Ureter (tissue), 1 donor: ENCODE measurements around the gene MINDY4. TPM values are rescaled to one million over a fixed set of nuclear protein-coding genes. Genes with fewer than 3 reads are reported as not detected.

Experiments
- DNase-seq: peaks from one replicate; pipeline ENCODE4 v3.0.0-alpha.2; 2020; ENCODE audit warnings: low spot score
- total RNA-seq: library from RNA; stranded (reverse); gene quantifications from one replicate; pipeline ENCODE4 v1.2.4, GENCODE V29; 2023
- donor health status: DM: yes; HTN: yes; CAD: no.

MINDY4 gene
- total RNA-seq, 1 donor from 2014 or later: 16.8 TPM

DNA sequence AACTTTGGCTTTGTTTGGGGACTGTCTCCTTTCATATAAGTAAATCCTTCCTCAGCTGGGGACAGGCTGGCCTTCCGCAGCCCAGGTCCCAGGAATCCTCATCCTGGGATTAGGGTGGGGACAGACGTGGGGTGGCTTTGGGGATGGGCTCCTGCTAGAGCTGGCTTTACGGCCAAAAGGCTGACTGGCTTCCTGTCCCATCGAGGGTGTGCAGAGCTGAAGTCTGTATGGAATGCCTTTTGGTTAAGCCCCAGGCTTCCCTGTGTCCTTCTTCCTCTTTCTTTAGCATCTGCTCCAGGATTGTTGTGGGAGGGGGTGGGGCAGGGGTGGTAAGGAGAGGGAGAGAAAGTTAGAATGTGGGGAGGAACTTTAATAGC is 81.1 kb downstream of the MINDY4 start:
- DNase-seq: no peak

DNA sequence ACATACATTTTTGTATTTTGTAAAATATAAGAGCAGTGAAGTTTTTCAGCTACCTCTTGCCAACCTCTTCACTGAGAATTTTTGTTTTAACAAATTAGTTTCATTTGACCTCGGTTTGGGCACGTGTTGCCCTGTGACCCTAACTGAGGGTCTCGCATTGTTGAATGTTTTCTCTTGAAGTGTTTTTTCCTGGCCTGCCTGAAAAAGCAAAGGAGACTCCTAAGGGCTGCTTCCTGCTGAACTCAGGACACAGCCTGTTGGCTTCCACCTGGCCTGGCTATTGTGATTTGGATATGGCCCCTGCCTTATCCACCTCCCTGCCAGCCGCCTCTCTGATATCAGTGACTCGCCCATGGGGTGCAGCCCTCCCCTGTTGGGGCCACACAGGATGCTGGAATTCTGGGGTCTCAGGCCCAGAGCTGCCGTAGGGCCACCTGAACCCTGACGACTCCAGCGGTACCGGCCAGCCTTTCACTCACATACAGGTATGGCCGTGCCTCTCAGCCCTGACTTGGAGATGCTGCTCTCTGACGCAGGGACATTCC is 81.6 kb downstream of the MINDY4 start:
- no peak for DNase-seq

DNA sequence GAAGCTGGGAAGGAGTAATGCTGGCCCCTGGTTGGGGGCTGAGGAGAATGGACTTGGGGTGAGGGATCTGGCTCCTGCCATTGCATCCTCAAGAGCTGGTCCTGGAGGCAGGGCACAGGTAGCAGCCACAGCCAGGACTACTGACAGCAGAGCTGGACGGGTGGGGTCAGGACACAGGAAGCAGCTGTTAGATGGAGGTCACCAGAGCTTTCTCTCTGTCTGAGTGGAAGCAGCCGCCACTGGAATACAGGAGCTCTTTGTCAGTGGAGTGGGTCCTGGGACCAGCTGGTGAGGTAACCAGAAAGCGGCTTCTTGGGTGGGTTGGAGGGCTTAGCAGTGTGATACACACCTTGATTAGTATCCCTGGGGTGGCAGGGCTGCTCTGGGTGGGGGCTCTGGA is 82.4 kb downstream of the MINDY4 start:
- no peak for DNase-seq

DNA sequence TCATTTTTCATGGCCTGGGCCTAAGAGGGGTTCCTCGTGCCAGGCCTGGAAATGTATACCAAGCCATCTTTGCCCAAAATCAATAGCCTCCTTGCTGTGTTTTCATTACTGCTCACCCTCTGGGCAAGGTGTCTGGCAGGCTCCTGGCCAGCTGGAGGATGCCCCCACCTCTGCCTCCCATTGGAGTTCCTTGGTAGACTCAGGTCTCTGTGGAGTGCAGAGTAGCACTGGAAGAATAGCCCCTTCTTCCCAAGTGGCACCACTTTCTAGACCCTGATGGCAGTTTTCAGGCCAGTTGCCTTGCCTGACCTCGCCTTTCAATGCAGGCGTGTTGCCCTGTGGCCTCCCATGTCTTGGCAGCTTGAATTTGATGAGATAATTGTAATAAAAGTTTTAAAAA is 84.7 kb downstream of the MINDY4 start:
- no peak for DNase-seq

DNA sequence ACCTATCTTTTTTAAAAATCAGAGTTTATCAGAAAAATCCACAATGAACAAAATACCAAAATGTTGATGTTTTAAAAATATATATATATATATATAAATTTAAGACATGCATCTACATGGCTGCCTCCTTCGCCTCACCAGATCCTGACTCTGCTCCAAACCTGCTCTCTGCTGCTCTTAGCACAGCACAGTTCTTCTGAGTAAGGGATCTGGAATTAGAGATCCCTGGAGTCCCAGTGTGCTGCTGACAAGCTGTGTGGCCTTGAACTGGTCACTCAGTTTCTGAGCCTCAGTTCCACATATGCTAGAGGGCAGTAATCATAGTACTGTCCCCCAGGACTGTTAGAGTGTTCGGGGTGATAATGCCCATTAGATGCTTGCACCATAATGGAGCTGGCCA is 87.4 kb downstream of the MINDY4 start:
- no peak for DNase-seq

DNA sequence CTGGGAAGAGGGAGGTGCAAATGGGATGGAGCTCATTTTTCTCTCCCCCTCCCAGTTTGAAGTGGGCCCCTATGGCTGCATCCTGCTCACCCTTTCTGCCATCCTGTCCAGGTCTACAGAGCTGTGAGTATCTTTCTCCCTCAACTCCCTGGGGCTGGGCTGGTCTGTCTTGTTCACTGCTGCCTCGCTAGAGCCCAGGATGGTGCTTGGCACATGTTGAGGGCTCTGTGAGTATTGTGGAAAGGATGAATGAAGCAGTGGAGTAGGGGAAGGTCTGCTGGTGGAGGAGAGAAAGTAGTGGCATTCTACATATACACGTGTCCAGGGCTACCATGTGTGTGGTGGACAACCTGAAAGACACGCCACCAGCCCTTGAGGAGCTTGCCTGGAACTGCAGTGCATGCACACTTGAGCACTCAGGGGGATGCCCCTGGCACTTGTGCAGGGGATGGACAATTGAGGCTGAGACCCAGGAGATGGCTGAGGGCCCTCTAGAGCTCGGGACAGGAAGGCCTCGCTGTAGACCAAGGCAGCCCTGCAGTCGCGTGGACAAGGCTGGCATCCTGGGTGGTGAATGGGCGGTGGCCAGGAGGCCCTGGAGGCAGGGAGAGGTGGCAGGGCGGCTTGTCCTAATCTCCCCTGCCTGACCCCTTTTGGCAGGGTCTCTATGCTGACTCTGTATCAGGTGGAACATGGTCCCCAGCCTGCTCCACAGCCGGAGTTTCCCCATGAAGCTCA is 88.2 kb downstream of the MINDY4 start:
- no peak for DNase-seq

DNA sequence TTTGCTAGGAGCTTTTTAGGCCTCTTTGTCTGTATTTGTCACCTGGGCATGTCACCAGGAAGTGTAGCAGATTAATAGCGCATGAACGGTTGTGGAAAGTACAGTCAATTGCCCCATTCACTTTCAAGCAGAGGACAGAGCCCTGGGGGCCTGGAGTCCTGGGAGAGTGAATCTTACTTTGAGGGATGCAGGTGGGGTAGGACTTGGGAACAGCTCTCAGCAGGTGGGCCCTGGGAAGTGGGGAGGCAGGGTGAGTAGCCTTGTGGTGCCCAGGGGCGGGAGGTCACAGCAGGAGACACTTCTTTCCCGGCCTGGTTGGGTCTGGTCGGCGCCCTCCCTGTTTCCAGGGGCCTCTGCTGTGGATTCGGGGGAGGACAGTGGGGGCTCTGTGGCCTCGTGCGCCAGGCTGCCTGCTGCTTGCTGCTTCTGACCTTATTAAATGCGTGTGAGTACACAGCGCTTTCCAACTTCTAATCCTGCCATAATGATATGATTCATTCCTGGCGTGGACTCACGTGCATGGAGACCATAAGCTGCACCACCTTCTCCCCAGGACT is 88.8 kb downstream of the MINDY4 start:
- no peak for DNase-seq

DNA sequence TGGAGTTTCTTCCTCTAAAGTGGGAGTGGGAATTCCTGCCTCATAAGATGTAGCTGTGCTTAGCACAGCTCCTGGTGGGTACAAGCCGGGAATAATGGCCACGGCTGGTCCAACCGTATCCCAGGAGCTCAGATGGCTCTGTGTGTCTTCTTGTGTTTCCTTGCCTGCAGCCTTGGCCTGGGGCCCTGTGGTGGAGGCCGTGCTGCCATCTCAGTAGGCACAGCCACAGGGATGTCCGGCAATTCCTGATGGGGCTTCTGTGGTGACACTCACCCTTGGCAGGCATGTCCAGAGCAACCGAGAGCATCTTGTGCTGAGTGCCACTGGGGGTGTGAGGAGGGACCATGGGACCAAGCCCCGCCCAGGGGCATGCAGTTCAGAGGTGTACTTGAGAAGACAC is 90.4 kb downstream of the MINDY4 start:
- DNase-seq: no peak

DNA sequence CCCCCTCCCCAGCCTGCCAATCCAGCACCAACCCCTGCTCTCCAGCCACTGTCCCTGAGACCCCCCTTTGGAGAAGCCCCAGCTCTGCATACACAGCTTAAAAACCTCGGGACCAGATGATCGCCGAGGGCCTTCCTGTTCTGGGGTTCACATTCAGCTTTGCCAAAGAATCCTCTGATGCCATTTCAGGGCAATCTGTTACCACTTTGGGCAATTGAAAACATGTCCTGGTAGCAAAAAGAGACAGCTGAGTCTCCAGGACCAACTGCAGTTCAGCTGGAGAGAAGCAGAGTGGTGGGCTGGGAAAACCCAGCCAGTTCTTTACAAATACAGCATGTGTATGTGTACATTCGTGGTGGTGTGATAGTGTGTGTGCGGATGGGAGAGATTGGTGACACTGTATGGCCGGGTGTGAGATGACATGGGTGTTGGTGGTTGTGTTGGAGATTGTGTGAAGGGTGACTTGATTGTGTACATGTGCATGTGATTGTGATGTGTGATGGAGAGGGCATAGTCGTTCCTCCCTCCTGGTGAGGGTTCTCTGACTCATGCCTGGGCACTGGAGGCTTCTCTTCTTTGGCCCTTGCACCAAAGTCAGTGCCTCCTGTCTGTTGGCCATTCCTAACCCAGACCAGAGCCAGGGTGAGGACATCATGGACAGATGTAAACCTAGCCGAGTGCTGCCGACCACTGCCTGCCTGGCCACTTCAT is 91.9 kb downstream of the MINDY4 start:
- no peak for DNase-seq

DNA sequence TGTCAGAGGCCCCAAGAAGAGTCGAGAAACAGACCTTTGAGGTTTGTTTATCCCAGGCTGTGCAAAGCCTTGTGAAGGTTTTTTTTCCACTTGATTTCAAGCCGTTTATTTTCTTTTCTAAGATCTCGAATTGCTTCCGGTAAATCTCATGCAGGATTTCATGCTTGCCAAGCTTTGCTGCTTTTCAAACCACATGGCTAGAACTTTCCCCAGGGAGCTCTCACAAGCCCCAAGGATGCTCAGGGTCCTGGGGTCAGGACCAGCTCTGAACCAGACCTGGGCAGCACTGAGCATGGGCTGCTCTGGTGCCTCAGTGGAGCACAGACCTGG is 92.5 kb downstream of the MINDY4 start:
- DNase-seq: no peak

DNA sequence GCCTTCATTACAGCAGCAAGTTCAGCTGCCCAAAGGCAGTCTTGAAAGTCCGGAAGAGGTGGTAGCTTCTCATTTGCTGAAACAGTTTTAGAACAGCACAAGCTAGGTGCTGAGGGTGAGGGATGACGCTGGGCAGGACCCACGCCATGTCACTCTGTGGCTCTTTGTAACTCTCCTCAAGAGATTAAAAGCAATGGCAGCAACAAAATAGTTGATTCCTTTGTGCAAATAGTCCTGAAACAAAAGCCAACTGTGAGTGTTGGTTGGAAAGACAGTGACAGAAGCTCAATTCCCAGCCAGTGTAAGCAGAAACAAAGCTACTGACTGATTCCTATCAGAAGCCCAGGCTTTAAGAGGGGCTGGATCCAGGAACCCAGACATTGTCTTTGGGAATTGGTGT is 92.9 kb downstream of the MINDY4 start:
- DNase-seq: no peak

DNA sequence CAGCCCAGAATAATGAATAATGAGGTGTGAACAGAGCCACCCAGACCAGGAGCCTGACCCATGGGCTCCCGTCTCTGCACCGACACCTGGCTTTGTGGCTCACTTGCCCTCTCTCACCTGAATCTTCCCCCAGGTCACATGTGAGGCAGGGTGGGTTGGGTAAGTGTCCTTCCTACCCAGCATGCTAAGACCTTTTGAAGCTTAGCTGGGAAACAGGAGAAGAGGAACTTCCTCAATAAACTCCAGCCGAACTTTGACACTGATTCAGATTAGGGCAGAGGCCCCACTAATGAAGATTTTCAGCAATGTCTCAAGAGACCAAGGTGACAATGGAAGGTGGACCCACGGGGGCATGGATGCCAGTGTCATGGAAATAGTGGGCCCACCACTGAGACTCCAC is 93.9 kb downstream of the MINDY4 start:
- no peak for DNase-seq

DNA sequence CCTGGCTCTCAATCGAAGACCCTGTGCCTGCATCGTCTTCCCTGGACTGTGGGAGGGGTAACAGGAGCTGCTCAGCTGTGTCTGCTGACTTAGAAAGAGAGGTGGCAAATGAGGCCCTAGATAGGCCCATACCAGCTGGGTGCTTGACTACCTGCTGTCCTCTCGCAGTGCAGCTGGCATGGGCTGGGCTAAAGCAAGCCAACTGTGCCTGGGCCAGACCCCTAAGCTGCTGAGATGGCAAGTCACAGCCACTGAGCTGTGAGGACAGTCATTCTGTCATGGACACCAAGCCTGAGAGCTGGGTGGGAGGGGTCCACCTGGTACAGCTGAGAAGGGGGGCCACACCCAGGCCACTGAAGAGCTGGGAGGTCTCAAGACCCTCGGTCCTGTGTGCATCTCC is 94.6 kb downstream of the MINDY4 start:
- no peak for DNase-seq

DNA sequence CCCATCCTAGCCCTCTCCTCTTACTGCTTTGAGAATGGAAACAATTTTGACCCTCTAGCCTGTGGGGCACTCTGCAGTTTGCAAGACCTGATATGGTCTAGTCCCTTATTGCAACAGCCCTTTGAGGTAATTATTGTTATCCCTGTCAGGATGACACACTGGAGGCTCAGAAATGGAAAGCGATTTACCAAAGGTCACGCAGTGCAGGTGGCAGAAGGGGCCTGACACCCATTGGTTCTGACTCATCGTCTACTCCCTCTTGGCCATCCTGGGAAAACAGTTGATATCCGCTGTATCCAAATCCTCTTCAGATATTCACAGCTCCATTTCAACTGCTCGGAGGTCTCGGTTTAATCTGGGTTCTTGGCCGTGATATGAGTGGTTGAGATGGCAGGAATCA is 95.7 kb downstream of the MINDY4 start:
- DNase-seq: no peak

DNA sequence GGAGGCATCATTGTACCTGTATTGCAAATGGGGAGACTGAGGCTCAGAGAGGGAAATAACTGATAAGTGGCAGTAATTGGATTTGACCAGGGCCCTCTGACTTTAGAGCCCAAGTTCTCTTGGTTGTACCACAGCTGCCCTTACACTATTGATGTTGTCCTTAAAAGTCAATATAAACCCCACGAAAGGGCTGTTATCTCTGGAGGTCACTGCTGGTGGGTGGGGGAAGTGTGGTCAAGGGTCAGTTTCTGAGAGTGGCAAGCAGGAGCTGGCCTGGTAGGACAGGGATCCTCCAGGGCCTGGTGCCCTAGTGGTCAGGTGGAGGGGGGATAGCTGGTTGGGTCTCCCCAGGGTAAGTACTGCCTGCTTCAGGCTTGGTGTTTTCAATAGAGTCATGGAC is 96.3 kb downstream of the MINDY4 start:
- no peak for DNase-seq

DNA sequence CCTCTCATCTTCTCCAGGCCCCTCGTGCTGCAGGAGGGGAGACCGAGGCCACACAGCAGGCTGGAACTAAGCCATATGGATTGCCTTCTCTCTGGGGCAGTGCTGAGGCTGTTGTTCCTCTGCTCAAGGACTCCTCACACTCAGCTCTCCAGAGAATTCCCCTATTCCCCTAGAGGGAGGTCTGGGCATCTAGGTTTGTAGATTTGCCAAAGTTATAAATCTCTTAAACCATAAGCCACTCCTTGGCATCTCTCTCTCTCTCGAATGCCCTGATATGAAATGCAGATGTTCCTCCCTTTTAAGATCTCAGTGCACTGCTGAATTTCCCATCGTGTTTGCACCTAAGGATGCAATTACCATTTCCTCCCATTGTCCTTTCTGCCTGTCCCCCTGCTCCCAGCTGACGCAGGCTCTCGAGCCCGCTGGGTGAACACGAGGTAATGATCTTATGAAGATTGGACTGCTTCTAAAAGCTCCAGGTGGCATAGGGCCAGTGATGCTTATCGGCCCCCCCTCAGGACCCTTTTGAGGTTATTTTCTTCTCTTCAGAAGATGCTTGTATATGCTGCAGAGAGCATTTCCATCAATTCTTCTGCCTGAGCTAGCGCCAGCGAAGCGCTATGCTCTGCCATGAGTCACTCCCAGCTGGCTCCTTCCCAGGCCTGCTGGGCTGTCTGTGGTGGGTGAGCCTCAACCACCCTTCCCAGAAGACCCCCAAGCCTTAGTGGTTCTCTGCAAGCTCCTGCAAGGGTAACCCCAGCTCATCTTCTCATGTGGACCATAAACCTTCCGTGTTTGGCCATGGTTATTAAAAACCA is 98.8 kb downstream of the MINDY4 start:
- DNase-seq: no peak

DNA sequence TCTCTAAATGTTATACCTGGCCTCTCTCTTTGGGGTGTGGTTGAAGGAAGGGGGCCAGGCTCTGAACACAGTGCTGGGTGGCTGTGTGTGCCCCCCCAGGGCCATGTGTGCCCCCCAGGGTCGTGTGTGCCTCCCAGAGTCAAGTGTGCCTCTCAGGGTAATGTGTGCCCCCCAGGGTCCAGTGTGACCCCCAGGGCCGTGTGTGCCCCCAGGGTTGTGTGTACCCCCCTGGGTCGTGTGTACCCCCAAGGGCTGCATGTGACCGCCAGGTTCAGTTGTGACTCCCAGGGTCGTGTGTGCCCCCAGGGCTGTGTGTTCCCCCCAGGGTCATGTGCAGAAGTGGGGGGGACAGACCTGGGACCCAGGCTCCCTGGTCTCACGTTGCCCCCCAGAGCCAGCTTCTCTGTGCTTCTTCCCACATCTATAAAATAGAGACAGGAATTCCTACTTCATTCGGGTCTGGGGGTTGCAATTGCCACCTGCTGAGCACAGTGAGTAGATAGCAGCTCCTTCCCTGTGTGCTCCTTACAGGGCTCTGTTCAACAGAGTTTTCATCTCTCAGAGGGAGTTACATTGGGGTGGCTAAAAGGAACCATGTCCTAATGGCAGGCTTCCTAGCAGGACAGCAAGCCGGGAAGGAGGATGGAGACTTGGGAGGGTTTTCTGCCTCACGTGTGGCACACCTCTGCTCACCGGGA is 99.8 kb downstream of the MINDY4 start:
- DNase-seq: no peak

DNA sequence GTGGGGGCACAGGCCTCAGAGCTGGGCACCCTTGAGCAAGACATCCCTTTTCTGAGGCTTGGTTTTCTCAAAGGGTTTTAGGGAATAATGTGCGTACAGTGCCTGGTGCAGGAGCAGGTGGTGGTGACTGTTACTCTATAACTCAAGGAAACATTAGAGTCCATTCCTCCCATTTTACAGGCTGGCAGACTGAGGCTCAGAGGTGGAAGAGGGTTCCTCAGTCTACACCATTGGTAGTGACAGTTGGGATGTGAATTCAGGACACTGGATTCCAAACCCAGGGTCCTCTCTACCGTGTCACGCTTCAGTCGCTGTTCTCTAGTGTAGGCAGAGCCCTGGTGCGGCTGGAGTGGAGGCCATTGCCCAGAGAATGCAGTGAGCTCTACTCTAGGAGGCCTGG is 100.4 kb downstream of the MINDY4 start:
- DNase-seq: no peak

DNA sequence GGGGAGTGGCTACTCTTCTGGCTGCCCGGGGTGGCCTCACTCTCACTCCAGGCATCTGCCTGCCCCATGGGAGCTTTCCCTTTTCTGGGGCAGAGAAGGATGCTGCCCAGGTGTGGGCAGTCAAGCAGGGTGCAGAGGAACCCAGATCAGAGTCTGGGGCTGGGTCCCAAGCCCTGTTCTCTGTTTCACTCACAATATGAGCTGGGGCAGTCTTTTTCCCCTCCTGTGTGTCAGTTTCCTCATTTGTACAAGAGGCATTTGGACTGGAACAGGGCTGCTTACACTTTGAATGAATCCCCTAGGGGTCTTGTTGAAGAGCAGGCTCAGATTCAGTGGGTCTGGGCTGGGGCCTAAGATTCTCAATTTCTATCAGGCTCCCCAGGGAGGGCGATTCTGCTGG is 102.0 kb downstream of the MINDY4 start:
- DNase-seq: no peak

DNA sequence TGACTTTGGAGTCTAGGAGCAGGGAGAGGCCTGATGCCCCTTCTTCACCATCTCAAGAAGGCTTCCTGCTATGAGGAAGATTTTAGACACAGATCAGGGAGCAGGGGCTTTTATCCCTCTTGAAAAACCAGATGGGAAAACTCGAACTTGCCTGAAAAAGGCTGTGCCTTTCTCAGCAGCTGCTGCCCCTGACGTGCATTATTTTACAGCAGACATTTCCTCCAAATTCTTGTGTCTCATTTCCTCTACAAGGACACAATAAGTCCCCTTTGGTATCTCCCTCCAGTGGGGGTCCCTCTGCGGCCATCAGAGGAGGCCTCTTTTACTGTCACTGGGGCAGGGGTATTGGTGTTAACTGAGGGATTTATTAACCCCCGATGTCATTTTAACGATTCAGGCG is 102.4 kb downstream of the MINDY4 start:
- DNase-seq: no peak

DNA sequence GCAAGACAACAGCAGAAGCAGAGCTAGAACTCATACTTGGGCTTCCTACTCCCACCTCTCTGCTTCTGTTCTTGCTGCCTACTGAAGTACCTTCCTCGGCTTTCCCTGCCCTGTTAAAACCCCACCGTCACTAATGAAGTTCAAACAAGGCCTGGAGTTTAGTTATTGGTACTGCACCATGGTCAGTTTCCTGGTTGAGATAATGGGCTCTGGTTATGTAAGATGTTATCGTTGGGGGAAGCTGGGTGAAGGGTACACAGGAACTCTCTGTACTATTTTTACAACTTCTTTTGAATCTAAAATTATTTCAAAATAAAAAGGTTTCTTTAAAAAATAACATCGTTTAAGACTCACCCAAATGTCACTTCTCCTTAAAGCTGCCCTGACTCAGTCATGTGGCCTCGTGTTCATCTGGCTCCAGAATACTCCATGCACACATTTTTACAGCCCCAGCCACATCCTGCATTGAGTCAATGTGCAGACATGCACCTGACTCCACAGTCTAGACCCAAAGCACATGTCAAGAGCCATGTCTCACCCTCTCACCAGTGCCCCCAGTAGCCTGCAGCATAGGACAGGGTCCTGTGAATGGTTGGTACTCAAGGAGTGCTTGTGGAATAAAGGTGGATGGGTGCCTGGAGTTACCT is 103.6 kb downstream of the MINDY4 start:
- no peak for DNase-seq
